HCT116 (cell line): ENCODE measurements around the gene YAE1. TPM values are rescaled to one million over a fixed set of nuclear protein-coding genes. Genes with fewer than 3 reads are reported as not detected.

ENCODE experiments used
- ATAC-seq: fragments of 200-7000 bp; cut with Tn5 transposase; 2 replicates; pipeline ENCODE4 v1.9.1; 2020; ENCODE audit warnings: mild to moderate bottlenecking, moderate library complexity
- BruUV-seq: library from RNA; stranded (reverse); fragments of 400-500 nt; replicated peaks from 2 replicates; lab custom pipeline; 2021; lab: Mats Ljungman, UMichigan
- CTCF ChIA-PET: fragments of 300-600 bp; sonication (Branson Sonifier 250); formaldehyde crosslinking; loops from one replicate; lab custom pipeline; 2021; ENCODE audit warnings: antibody characterized with exemption; lab: Charles Lee
- POLR2A ChIA-PET: fragments of 300-600, 350-600 bp; sonication (Branson Sonifier 250); formaldehyde crosslinking; loops from one replicate; lab custom pipeline; 2021; ENCODE audit warnings: antibody characterized with exemption; lab: Charles Lee
- RAD21 ChIA-PET, 2 experiments: fragments of 300-600 bp; sonication (Branson Sonifier 250); formaldehyde crosslinking; loops; one replicate each; lab custom pipeline; 2023; ENCODE audit warnings: low total read pairs in 2 of 2; ENCODE audit not compliant: uncharacterized antibody in 2 of 2, unreplicated experiment in 2 of 2, low non-redundant PET in 1 of 2; lab: Charles Lee
- DNase-seq: peaks from one replicate; pipeline ENCODE4 v3.0.0-alpha.2; 2010; ENCODE audit warnings: low read depth, low spot score
- H2AFZ ChIP-seq: fragments of 200-600 bp; shearing (Covaris generic), sonication (generic); 2 replicates; pipeline ENCODE4 v1.6.1; 2017; ENCODE audit warnings: low read depth, mixed run types, mixed read lengths, antibody characterized with exemption, low read length; ENCODE audit not compliant: poor library complexity, severe bottlenecking
- H3K27ac ChIP-seq: 2 replicates; pipeline ENCODE4 v1.5.1; 2012; ENCODE audit warnings: low read depth, low read length
- H3K27me3 ChIP-seq: fragments of 200-600 bp; sonication (generic); 2 replicates; pipeline ENCODE4 v1.6.1; 2016; ENCODE audit warnings: mixed run types, low read length, mixed read lengths; ENCODE audit not compliant: insufficient read depth
- H3K36me3 ChIP-seq, 2 experiments: fragments of 200-500 bp in 1 of 2; fragments of 200-600 bp in 1 of 2; sonication (Bioruptor generic) in 1 of 2; sonication (generic) in 1 of 2; 2 replicates each; pipeline versions ENCODE4 v1.5.1 to v1.6.1; 2014 to 2016; ENCODE audit warnings: low read length in 2 of 2, inconsistent platforms in 1 of 2, mixed read lengths in 1 of 2, mixed run types in 1 of 2; ENCODE audit not compliant: insufficient read depth in 2 of 2, control insufficient read depth in 1 of 2
- H3K4me1 ChIP-seq, 2 experiments: fragments of 200-600 bp in 1 of 2; sonication (generic) in 1 of 2; 2 replicates each; pipeline versions ENCODE4 v1.5.1 to v1.6.1; 2012 to 2017; ENCODE audit warnings: low read length in 2 of 2, inconsistent platforms in 1 of 2, mild to moderate bottlenecking in 1 of 2, mixed read lengths in 1 of 2, mixed run types in 1 of 2, moderate library complexity in 1 of 2; ENCODE audit not compliant: insufficient read depth in 2 of 2, control insufficient read depth in 1 of 2
- H3K4me2 ChIP-seq: fragments of 200-600 bp; sonication (generic); 2 replicates; pipeline ENCODE4 v1.6.1; 2017; ENCODE audit warnings: mixed run types, low read length, mixed read lengths
- H3K4me3 ChIP-seq, 2 experiments: fragments of 200-600 bp in 1 of 2; sonication (generic) in 1 of 2; replicated peaks in 1 of 2; 2 replicates each; pipeline ENCODE4 v1.5.1; 2011 to 2016; ENCODE audit warnings: low read length in 2 of 2, control low read depth in 1 of 2, low read depth in 1 of 2, mild to moderate bottlenecking in 1 of 2, mixed read lengths in 1 of 2, mixed run types in 1 of 2
- H3K79me2 ChIP-seq: fragments of 200-600 bp; sonication (generic); 2 replicates; pipeline ENCODE4 v1.6.1; 2017; ENCODE audit warnings: mild to moderate bottlenecking, mixed run types, low read length, moderate library complexity, mixed read lengths; ENCODE audit not compliant: insufficient read depth
- H3K9ac ChIP-seq: fragments of 200-600 bp; sonication (generic); 2 replicates; pipeline ENCODE4 v1.6.1; 2016; ENCODE audit warnings: low read length, mixed read lengths
- H3K9me2 ChIP-seq: fragments of 200-600 bp; sonication (generic), shearing (Covaris generic); 2 replicates; pipeline ENCODE4 v1.6.1; 2017; ENCODE audit warnings: mixed run types, mild to moderate bottlenecking, moderate library complexity; ENCODE audit not compliant: insufficient read depth
- H3K9me3 ChIP-seq, 2 experiments: fragments of 200-500 bp in 1 of 2; fragments of 200-600 bp in 1 of 2; sonication (Bioruptor generic) in 1 of 2; sonication (generic) in 1 of 2; 2 replicates each; pipeline ENCODE4 v1.6.1; 2014 to 2017; ENCODE audit warnings: low read length in 2 of 2, mixed read lengths in 2 of 2, inconsistent platforms in 1 of 2, low read depth in 1 of 2, mild to moderate bottlenecking in 1 of 2, mixed run types in 1 of 2, moderate library complexity in 1 of 2; ENCODE audit not compliant: control insufficient read depth in 1 of 2, insufficient read depth in 1 of 2
- H4K20me1 ChIP-seq: fragments of 200-600 bp; sonication (generic), shearing (Covaris generic); 2 replicates; pipeline ENCODE4 v1.6.1; 2017; ENCODE audit warnings: mixed run types, mild to moderate bottlenecking, moderate library complexity; ENCODE audit not compliant: insufficient read depth
- CBX3 ChIP-seq: IDR thresholded peaks from 2 replicates; pipeline ENCODE4 v1.6.1; 2012; ENCODE audit warnings: low read depth
- JUND ChIP-seq: IDR thresholded peaks from 2 replicates; pipeline ENCODE4 v1.6.1; 2012
- RAD21 ChIP-seq: IDR thresholded peaks from 2 replicates; pipeline ENCODE4 v1.6.1; 2012; ENCODE audit warnings: low read depth, mild to moderate bottlenecking
- YY1 ChIP-seq: IDR thresholded peaks from 2 replicates; pipeline ENCODE4 v1.6.1; 2011; ENCODE audit warnings: low read length, low read depth, moderate library complexity, mild to moderate bottlenecking; ENCODE audit not compliant: insufficient replicate concordance; ENCODE audit errors: extremely low read depth
- intact Hi-C: fragments of 100-400 bp; cut with micrococcal nuclease; formaldehyde crosslinking; loops from 2 replicates; pipeline ENCODE4 v1.10.0; 2022
- total RNA-seq: library from RNA; stranded (reverse); gene quantifications from one replicate; pipeline ENCODE4 v1.2.1, GENCODE V29; 2021; ENCODE audit not compliant: unreplicated experiment
- TF ChIP-seq, protein P1 (sequence below): IDR thresholded peaks from 2 replicates; pipeline ENCODE4 v1.6.1; 2012
- TF ChIP-seq, protein P2 (sequence below): IDR thresholded peaks from 2 replicates; pipeline ENCODE4 v1.6.1; 2012
- TF ChIP-seq, protein P3 (sequence below), 3 experiments: fragments of 200-600 bp in 1 of 3; sonication (generic) in 1 of 3; IDR thresholded peaks in 2 of 3; conservative IDR thresholded peaks in 1 of 3; 2 replicates each; pipeline ENCODE4 v1.5.1; 2012 to 2017; ENCODE audit warnings: low read depth in 2 of 3, low read length in 2 of 3, antibody characterized with exemption in 1 of 3, borderline replicate concordance in 1 of 3, control low read depth in 1 of 3, mild to moderate bottlenecking in 1 of 3, mixed read lengths in 1 of 3, mixed run types in 1 of 3, moderate library complexity in 1 of 3; ENCODE audit not compliant: insufficient read depth in 1 of 3

The YAE1 gene
- total RNA-seq, 1 experiment from 2014 or later, result 16.9 TPM

GRCh38 chr7:39577229-39577874 is 11.1 kb downstream of the YAE1 start:
- Histone ChIP-seq H3K9ac (no peak overlapping the region), H3K79me2 (no peaks in the 10 kb centered on the region), H3K9me3 (no peaks in the 10 kb centered on the region), H3K4me3 (no peak overlapping the region), H4K20me1 (no peaks in the 10 kb centered on the region), H3K9me2 (no peaks in the 10 kb centered on the region), H3K27ac (no peak overlapping the region), H3K27me3 (no peaks in the 10 kb centered on the region), H3K4me2 (no peak overlapping the region), H3K36me3 (peaks cover 4 to 7% of the 10 kb centered on the region in 2 experiments; a peak in 3 of 4 replicates), H3K4me1 (peaks cover 0 to 5% of the 10 kb centered on the region in 2 experiments; a peak in 1 of 4 replicates), H2AFZ (no peak overlapping the region)
- BruUV-seq, result no TSS peak
- no peak for ATAC-seq
- DNase-seq, result no peak
- CTCF ChIA-PET, result no interaction called here
- no peak for TF ChIP-seq JUND
- TF ChIP-seq, protein P1, sequence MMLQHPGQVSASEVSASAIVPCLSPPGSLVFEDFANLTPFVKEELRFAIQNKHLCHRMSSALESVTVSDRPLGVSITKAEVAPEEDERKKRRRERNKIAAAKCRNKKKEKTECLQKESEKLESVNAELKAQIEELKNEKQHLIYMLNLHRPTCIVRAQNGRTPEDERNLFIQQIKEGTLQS, result no peak
- RAD21 ChIA-PET, result no interaction called here
- POLR2A ChIA-PET, result no interaction called here
- intact Hi-C loops, result no loop called here

- TF ChIP-seq, protein P2, sequence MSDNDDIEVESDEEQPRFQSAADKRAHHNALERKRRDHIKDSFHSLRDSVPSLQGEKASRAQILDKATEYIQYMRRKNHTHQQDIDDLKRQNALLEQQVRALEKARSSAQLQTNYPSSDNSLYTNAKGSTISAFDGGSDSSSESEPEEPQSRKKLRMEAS, result peak; percentile 95
- TF ChIP-seq, protein P3, sequence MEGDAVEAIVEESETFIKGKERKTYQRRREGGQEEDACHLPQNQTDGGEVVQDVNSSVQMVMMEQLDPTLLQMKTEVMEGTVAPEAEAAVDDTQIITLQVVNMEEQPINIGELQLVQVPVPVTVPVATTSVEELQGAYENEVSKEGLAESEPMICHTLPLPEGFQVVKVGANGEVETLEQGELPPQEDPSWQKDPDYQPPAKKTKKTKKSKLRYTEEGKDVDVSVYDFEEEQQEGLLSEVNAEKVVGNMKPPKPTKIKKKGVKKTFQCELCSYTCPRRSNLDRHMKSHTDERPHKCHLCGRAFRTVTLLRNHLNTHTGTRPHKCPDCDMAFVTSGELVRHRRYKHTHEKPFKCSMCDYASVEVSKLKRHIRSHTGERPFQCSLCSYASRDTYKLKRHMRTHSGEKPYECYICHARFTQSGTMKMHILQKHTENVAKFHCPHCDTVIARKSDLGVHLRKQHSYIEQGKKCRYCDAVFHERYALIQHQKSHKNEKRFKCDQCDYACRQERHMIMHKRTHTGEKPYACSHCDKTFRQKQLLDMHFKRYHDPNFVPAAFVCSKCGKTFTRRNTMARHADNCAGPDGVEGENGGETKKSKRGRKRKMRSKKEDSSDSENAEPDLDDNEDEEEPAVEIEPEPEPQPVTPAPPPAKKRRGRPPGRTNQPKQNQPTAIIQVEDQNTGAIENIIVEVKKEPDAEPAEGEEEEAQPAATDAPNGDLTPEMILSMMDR (IDR thresholded peaks at IDR 0.05 in 2 of 3, conservative IDR thresholded peaks at IDR 0.05 in 1 of 3; ENCODE audit: borderline replicate concordance in 1 of 3, insufficient read depth in 1 of 3, low read depth in 2 of 3, low read length in 2 of 3), result peak; percentile 73 to 90 (median 85)
- TF ChIP-seq RAD21, result peak; percentile 96
- TF ChIP-seq JUND, result no peak
- TF ChIP-seq YY1, result no peak
- TF ChIP-seq CBX3, result peak; percentile 64; the same call in 1 of the 2 replicates
- peak overlapping the region; percentile 29; the same call in 1 of the 2 replicates for H3K9ac ChIP-seq
- no peaks in the 10 kb centered on the region for H4K20me1 ChIP-seq
- no TSS peak for BruUV-seq
- H3K27me3 ChIP-seq, result no peaks in the 10 kb centered on the region
- POLR2A ChIA-PET, result interaction anchor here (0.9 to 2.5 kb wide), 3 partner anchors 167 to 472 kb away, joined by 3 to 8 read pairs (median 8); no protein-coding TSS in a partner anchor
- H3K9me2 ChIP-seq, result no peaks in the 10 kb centered on the region
- CTCF ChIA-PET, result interaction anchor here (0.6 to 5.3 kb wide), 26 partner anchors 9 to 652 kb away, joined by 3 to 112 read pairs (median 6); partner anchors contain the start of gene RALA
- H2AFZ ChIP-seq, result no peak overlapping the region
- H3K4me3 ChIP-seq, result no peak overlapping the region
- no peaks in the 10 kb centered on the region for H3K79me2 ChIP-seq
- H3K9me3 ChIP-seq, result no peaks in the 10 kb centered on the region
- no peaks in the 10 kb centered on the region for H3K36me3 ChIP-seq
- intact Hi-C loops, result loop anchor here (1.0 to 5.0 kb wide), 4 partner anchors 162 to 477 kb away; no protein-coding TSS in a partner anchor
- no peak overlapping the region for H3K4me2 ChIP-seq
- no peak overlapping the region for H3K27ac ChIP-seq
- RAD21 ChIA-PET, result interaction anchor here (0.6 to 2.0 kb wide), 12 partner anchors 41 to 316 kb away, joined by 3 to 15 read pairs (median 4); no protein-coding TSS in a partner anchor
- DNase-seq (peak; percentile 87), ATAC-seq (peak; percentile 93)
- H3K4me1 ChIP-seq, result peaks cover 0 to 5% of the 10 kb centered on the region in 2 experiments; a peak in 1 of 4 replicates
Measured at GRCh38 chr7:39580149-39580874, 14.1 kb downstream of the YAE1 start.
